Islet of Langerhans (tissue), 1 donor: Measurements from ENCODE around the gene RABEPK.
"Not testable (repeated sequence)": the region's sequence is repeated elsewhere in the genome, so short reads cannot be mapped to it uniquely, and the experiment has no call there.

Source experiments
- FAIRE-seq: peaks from one replicate; lab custom pipeline; 2011; peaks lifted over from hg19 to GRCh38; lab: Jason Lieb, UNC

Gene RABEPK

DNA sequence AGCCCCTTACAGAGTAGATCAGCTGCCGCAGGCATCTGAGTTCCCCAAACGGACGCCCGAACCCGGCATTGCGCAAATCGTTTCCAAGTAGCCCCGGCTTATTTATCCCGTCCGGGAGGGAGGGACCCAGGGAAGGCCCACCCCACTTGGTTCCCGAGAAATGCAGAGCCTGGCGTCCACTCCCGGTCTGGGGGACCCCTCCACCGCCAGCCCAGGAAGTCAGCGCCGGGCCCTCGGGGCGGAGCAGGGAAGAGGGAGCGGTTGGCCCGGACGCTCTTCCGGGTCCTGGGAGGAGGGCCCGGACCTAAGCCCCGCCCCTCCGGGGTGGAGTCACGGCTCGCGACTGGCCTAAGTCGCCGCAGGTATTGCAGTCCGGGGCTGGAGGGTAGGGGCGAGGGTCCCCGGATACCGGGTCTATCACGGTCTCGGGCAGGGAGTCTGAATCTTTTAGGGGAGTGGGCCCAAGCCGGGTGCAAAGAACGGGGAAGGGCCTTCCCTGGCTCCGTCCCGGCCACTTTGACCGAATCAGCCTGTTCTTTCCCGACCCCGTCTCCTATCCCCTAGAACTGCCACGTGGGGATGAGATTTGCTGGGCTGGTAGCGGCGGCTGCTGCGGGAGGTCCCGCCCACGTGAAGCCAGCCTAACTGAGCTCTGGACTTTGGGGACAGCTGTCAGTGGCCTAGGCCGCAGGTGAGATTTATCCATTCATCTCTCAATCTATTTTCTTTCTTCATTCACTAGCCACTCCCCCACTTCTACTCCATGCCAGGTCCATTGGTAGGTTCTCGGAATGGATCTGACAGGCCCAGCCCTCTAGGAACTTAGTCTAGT is at the start of gene RABEPK:
RABEPK (plus strand) TSS at position 327 of the 832 bp plus-strand sequence. CDS start 2,472 bp downstream, outside the sequence.
- no peak for FAIRE-seq

DNA sequence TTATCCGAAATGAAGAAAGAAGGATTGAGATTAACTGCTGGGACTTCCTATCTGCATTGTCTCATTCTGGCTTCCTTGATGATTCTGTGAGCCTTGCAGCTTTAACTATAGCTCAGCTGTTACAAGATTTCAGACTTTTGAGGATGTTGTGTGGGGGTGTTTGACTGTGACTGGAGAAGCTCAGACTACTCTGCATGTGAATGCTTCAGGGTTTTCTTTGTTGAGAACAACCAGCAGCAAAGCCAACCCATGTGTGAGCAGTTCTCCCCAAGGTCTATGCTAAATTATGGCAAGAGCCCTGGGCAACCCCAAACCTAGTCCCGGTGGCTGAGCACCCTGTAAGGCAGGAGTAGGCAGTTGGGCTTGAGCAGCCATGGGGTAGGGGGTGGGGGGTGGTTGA is 48.6 kb upstream of the RABEPK start:
- no peak for FAIRE-seq

DNA sequence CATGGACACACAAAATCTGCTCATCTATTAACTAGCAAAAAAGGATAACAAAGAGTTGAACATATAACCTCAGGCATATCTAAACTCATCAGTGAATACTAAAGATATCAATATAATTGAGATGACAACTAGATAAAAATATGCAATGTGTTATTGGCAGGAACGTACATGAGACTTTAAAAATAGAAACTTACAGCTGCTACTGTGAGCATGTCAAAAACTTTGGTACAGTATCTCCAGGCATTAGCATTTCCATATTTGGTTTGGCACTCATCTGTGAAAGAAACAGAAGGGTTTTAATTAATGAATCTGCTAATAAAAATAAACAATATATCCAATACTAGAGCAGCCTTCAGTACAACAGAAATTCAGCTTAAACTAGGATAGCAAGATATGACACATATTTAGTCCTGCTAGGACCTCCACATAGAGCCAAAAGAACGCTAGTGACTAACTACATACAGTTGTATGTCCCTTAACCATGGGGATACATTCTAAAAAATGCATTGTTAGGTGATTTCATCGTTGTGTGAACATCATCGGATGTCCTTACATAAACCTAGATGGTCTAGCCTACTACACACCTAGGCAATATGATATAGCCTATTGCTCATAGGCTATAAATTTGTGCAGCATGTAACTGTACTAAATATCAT is 46.5 kb upstream of the RABEPK start:
- no peak for FAIRE-seq

GRCh38 chr9:125156551-125156950 is 43.8 kb upstream of the RABEPK start:
- FAIRE-seq, result no peak

DNA sequence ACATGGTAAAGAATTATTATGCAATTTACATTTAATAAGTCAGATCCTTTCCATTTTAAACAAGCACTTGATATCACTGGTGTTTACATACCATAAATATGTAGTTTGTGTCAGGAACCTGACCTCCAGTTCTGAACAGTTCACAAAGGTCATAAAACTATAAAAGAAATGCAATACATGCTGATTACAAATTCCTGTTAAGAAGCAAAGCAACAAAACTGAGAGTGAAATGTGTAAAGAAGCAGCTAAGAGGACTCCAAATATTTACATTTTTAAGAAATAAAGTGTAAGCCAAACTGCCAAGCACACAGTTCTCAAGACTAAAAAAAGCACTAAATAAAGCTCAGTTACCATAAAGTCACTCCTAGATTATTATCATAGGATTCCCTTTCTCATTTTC is 39.6 kb upstream of the RABEPK start:
- FAIRE-seq, result no peak

DNA sequence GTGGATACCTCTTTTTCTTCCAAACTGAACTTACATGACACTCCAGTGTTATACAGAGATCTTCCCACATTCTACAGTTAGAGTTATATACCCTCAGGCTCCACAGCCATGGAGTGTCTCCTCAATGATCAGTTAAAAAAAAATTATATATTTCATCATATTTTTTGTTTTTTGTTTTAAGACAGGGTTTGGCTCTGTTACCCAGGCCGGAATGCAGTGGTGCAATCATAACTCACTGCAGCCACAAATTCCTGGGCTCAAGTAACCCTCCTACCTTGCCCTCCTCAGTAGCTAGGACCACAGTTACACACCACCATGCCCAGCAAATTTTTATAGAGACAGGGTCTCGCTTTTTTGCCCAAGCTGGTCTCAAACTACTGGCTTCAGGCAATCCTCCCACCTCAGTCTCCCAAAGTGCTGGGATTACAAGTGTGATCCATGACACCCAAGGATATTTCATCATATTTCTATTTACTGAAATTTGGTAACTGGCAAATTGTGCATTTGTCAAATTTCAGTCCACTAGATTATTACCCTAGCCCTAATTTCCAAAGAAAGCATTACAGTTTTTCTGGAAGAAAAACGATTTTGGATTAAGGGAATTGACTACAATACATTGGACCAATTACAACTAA is 38.9 kb upstream of the RABEPK start:
- no peak for FAIRE-seq

GRCh38 chr9:125162891-125163290 is 37.5 kb upstream of the RABEPK start:
- FAIRE-seq, result not testable (repeated sequence)

DNA sequence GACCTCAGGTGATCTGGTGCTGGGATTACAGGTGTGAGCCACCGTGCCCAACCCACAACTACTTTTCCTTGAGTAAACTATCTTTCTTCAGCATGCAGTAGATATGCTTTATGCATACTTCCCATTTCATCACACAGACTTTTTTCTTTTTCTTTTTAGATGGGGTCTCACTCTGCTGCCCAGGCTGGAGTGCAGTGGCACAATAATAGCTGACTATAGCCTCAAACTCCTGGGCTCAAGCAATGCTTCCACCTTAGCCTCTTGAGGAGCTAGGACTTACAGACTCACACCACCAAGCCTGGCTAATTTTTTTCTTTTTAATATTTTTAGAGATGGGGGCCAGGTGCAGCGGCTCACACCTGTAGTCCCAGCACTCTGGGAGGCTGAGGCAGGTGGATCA is 33.6 kb upstream of the RABEPK start:
- no peak for FAIRE-seq

DNA sequence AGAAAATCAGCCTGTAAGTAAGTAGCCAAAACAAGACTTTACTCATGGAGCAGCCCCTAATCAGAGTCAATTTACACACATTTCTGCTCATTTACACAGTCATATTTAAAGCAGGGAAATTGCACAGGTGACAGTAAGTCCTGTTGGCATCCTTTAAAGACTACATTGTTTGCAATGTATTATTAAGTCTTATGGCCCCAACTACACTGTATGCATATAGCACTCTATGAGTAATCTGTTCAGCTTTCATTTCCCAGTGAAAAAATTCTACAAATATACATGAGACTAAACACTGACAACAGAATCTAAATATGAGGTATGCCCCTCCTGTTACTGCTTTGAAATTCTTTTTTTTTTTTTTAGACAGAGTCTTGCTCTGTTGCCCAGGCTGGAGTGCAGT is 30.4 kb upstream of the RABEPK start:
- FAIRE-seq, result no peak

DNA sequence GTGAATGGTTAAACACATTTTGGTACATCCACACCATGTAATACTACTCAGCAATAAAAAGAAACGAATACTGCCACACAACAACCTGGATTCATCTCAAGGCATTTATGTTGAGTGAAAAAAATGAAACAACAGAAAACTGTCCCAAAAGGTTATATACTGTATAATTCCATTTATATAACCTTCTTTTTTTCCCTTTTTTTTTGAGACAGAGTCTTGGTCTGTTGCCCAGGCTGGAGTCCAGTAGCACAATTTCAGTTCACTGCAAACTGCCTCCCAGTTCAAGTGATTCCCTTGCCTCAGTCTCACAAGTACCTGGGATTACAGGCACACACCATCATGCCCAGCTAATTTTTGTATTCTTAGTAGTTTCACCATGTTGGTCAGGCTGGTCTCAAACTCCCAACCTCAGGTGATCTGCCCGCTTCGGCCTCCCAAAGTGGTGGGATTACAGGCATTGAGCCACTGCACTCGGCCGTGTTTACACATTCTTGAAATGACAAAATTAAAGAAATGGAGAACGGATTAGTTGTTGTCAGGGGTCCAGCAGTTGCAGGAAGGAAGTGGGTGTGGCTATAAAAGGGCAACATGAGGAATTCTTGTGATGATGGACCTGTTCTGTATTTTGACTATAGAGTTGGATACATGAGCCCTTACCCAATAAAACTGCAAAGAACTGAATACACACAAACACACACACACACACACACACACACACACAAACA is 28.1 kb upstream of the RABEPK start:
- no peak for FAIRE-seq

DNA sequence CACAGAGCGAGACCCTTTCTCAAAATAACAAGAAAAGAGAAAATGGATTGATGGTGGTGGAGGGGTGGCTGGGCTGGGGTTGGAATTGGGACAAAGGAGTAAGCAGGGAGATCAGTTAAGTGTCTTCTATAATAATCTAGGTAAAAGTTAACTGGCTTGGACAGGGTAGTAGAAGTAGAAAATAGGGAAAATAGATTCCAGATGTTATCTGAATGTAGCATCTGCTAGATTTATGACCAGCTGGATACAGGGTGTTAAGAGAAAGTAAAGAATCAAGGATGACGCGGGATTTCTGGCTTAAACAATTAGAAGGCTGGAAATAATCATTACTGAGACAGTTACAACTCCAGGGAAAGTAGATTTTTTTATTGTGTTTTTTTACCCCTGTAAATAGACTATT is 23.7 kb upstream of the RABEPK start:
- no peak for FAIRE-seq

GRCh38 chr9:125177888-125178287 is 22.5 kb upstream of the RABEPK start:
- no peak for FAIRE-seq

DNA sequence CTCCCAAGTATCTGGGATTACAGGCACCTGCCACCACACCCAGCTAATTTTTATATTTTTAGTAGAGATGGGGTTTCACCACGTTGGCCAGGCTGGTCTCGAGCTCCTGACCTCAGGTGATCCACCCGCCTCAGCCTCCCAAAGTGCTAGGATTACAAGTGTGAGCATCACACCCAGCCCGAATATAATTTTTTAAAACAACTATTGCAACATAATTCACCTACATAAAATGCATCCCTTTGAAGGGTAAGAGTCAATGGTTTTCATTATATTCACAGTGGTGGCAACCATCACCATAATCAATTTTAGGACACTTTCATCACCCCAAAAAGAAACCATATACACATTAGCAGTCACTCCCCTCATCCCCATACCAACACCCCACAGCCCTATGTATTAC is 20.6 kb upstream of the RABEPK start:
- not testable (repeated sequence) for FAIRE-seq

DNA sequence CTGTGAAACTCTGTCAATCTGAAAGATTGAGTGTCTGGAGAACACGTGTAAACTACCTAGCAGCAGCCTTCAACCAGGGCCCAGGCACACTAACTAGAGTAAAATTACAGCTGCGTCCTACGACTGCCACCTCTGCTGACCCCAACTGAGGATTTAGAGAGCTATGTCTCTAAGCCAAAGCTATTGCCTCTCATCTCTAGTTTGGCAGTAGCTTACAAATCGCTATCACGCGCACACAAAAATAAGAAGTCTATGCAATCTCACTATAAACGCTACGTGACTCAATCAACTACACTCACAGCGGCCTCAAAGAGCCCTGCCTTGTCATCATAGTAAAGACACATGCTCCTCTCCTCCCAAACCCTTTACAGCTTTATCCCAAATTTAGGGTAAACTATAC is 19.5 kb upstream of the RABEPK start:
- FAIRE-seq, result no peak

DNA sequence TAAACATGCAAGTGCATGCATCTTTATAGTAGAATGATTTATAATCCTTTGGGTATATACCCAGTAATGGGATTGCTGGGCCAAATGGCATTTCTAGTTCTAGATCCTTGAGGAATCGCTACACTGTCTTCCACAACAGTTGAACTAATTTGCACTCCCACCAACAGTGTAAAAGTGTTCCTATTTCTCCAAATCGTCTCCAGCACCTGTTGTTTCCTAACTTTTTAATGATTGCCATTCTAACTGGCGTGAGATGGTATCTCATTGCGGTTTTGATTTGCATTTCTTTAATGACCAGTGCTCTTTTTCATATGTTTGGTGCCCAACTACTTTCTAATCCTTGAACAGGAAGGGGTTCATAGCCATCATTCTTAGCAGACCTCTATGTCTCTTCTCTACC is 18.6 kb upstream of the RABEPK start:
- FAIRE-seq, result not testable (repeated sequence)

GRCh38 chr9:125183054-125183453 is 17.3 kb upstream of the RABEPK start:
- no peak for FAIRE-seq

- no peak for FAIRE-seq
Observed at GRCh38 chr9:125183561-125183960, 16.8 kb upstream of the RABEPK start.

DNA sequence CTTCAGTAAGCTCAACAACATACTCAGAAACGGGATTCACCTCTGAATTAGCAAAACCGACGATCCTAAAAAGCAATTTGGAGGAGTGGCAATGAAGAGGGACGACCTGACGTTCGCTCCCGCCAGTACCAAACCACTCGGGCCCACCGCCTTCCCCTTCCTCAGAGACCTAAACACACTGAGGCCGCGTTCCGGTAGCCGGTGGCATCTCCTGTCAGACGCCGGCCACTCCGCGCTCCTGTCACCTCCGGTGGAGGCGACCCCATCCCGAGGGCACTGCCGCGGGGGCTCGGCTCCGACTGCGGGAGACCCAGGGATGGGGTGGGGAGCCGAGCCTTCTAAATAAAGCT is 11.4 kb upstream of the RABEPK start:
- no peak for FAIRE-seq

DNA sequence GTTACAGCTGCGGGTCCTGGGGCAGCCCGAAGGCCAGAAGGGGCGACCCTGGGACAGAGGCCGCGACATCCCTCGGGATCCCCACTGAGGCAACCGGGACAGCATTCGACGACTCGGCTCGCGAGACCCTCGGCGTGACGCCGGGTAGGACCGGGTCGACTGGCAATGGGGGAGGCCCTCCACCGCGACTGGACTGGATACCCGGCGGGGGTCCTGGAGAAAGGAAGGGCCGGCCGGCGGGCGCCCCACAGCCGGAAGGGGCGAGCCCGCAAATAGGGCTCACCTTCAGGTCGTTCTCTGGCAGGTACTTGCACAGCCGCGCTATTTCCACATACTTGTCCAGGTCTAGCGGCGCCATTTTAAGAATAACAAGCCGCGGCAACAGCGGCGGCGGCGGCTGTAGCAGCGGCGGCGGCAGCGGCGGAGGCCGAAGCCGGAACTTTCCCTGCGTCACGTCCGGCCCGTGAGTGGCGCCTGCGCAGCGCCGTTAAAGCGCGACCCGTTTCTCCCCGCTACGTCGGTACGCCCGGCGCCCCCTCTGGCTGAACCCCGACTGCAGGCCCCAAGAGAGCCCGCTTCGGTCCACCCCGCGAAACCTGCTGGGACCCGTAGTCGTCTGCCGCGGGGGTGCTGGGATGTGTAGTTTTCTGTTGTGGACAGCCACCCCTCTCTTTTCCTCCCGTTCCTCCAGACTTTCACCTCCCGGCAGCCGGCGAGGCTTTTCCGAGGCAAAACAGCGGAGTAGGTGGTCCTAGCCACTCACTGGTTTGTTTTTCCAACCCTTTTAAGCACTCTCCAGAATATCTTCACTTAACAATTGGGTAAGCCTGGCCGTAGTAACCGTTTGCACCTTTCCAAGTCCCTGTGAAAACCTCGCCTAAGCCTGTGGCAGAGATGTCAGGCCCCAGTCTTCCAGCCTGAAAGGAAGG is 10.7 kb upstream of the RABEPK start, which contains the start of gene PPP6C:
PPP6C (minus strand) TSS at position 443 of the 929 bp plus-strand sequence; CDS start at position 358, 85 bp downstream.
- FAIRE-seq, result no peak

DNA sequence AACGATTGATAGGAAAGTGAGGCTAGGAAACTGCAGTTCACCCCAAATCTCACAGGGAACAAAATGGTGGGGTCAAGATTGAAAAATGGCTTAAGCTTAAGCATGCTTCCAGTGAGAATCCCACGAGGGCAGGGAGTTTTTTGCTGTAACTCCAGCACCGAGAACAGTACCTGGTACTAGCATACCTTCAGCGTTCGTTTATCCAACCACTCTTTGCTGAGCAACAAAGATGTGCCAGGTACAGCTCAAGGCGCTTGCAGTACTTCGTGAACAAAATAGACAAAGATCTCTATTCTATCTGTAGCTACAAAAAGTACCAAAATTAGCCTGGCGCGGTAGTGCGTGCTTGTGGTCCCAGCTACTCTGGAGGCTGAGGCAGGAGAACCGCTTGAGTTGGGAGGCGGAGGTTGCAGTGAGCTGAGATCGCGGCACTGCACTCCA is 10.0 kb upstream of the RABEPK start:
- FAIRE-seq, result no peak

GRCh38 chr9:125194466-125194865 is 5.9 kb upstream of the RABEPK start:
- FAIRE-seq, result not testable (repeated sequence)
